OCI-LY1 (cell line): ENCODE results near the gene CLUH.

ENCODE experiments used
- H2AFZ ChIP-seq: fragments of 200-600 bp; sonication (generic), shearing (Covaris generic); 2 replicates; pipeline ENCODE4 v1.6.0; 2014; ENCODE audit warnings: antibody characterized with exemption, mild to moderate bottlenecking, low read length
- H3F3A ChIP-seq: fragments of 200-600 bp; sonication (generic), shearing (Covaris generic); 2 replicates; pipeline ENCODE4 v1.6.0; 2014; ENCODE audit warnings: mild to moderate bottlenecking, antibody characterized with exemption, low read length, moderate library complexity; ENCODE audit not compliant: insufficient read depth
- H3K27ac ChIP-seq: fragments of 200-600 bp; sonication (generic); 2 replicates; pipeline ENCODE4 v1.5.1; 2014; ENCODE audit warnings: low read length, mixed run types, mild to moderate bottlenecking, low read depth; ENCODE audit not compliant: poor library complexity, severe bottlenecking
- H3K27me3 ChIP-seq: fragments of 200-600 bp; sonication (generic); 2 replicates; pipeline ENCODE4 v1.6.0; 2014; ENCODE audit warnings: antibody characterized with exemption, mild to moderate bottlenecking, low read length, moderate library complexity; ENCODE audit not compliant: insufficient read depth
- H3K36me3 ChIP-seq: fragments of 200-600 bp; sonication (generic); 2 replicates; pipeline ENCODE4 v1.6.1; 2014; ENCODE audit warnings: mild to moderate bottlenecking, antibody characterized with exemption, low read length, moderate library complexity, mixed read lengths; ENCODE audit not compliant: insufficient read depth
- H3K4me1 ChIP-seq: fragments of 200-600 bp; sonication (generic); 2 replicates; pipeline ENCODE4 v1.5.1; 2014; ENCODE audit warnings: mild to moderate bottlenecking, low read length, moderate library complexity; ENCODE audit not compliant: insufficient read depth, severe bottlenecking
- H3K4me2 ChIP-seq: fragments of 200-600 bp; sonication (generic), shearing (Covaris generic); 2 replicates; pipeline ENCODE4 v1.6.1; 2014; ENCODE audit warnings: low read length
- H3K4me3 ChIP-seq: fragments of 200-600 bp; sonication (generic); 2 replicates; pipeline ENCODE4 v1.5.1; 2014; ENCODE audit warnings: low read length, low read depth, mild to moderate bottlenecking, mixed read lengths; ENCODE audit not compliant: poor library complexity, severe bottlenecking
- H3K79me2 ChIP-seq: fragments of 200-600 bp; shearing (Covaris generic); 2 replicates; pipeline ENCODE4 v1.6.1; 2016; ENCODE audit warnings: mixed run types, low read length, mixed read lengths; ENCODE audit not compliant: insufficient read depth
- H3K9ac ChIP-seq: fragments of 200-600 bp; sonication (generic), shearing (Covaris generic); 2 replicates; pipeline ENCODE4 v1.6.1; 2014; ENCODE audit warnings: mild to moderate bottlenecking, low read length, mixed read lengths
- H3K9me2 ChIP-seq: fragments of 200-600 bp; sonication (generic), shearing (Covaris generic); 2 replicates; pipeline ENCODE4 v1.6.1; 2014; ENCODE audit warnings: low read depth, mild to moderate bottlenecking, low read length, mixed read lengths
- H3K9me3 ChIP-seq: fragments of 200-600 bp; shearing (Covaris generic); 2 replicates; pipeline ENCODE4 v1.6.1; 2014; ENCODE audit warnings: low read length, mixed read lengths
- H4K20me1 ChIP-seq: fragments of 200-600 bp; sonication (generic), shearing (Covaris generic); 2 replicates; pipeline ENCODE4 v1.6.0; 2016; ENCODE audit warnings: mild to moderate bottlenecking, low read length; ENCODE audit not compliant: insufficient read depth
- EZH2 ChIP-seq: fragments of 200-600 bp; sonication (generic), shearing (Covaris generic); IDR thresholded peaks from 2 replicates; pipeline ENCODE4 v1.8.0; 2017; ENCODE audit warnings: borderline replicate concordance, mixed run types, mild to moderate bottlenecking, antibody characterized with exemption, low read length, moderate library complexity, mixed read lengths
- TF ChIP-seq, protein P1 (sequence below): fragments of 200-600 bp; sonication (generic), shearing (Covaris generic); IDR thresholded peaks from 2 replicates; pipeline ENCODE4 v1.5.1; 2017; ENCODE audit warnings: mild to moderate bottlenecking, antibody characterized with exemption, low read length, moderate library complexity, mixed read lengths

The CLUH gene

DNA sequence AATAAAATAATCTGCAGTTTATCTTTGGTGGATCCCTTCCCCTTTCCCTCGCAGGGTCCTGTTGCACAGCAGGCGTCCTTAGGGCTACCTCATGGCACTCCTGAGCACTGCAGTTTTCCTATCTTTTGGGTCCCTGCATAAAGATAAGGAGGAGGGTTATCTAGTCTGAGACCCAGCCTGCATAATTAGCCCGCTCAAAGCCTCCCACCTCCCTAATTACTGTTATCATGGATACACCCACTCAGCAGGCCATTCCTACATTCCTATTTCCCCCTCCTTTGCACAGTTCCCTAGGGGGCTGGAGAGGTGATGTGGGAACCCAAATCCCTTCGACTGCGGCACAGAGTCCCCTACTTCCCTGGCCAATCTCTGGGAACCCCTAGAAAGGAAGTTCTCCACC lies 5.1 kb upstream of the CLUH start:
- Histone ChIP-seq H3K4me3 (no peak overlapping the region), H3K27me3 (no peaks in the 10 kb centered on the region)

DNA sequence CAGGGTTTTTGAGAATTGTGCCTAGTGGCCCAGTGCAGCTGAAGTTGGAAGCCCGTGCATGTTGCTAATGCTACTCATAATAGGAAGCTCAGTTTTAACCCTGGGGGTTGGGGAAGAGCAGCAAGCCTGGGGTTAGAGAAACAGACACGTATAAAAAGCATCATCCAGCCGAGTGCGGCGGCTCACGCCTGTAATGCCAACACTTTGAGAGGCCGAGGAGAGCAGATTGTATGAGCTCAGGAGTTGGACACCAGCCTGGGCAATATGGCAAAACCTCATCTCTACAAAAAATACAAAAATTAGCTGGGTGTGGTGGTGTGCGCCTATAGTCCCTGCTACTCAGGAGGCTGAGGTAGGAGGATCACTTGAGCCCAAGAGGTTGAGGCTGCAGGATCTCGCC lies 2.3 kb upstream of the CLUH start:
- no peak overlapping the region for H3K4me2 ChIP-seq
- no peak overlapping the region for H3K9ac ChIP-seq
- H4K20me1 ChIP-seq = no peaks in the 10 kb centered on the region
- H3K27me3 ChIP-seq = no peaks in the 10 kb centered on the region
- peaks cover 23% of the 10 kb centered on the region for H3K79me2 ChIP-seq
- no peaks in the 10 kb centered on the region for H3F3A ChIP-seq
- H2AFZ ChIP-seq = no peak overlapping the region
- H3K9me3 ChIP-seq = no peaks in the 10 kb centered on the region
- peaks cover 30% of the 10 kb centered on the region for H3K4me1 ChIP-seq
- no peaks in the 10 kb centered on the region for H3K9me2 ChIP-seq
- TF ChIP-seq EZH2 = no peak
- TF ChIP-seq, protein P1, sequence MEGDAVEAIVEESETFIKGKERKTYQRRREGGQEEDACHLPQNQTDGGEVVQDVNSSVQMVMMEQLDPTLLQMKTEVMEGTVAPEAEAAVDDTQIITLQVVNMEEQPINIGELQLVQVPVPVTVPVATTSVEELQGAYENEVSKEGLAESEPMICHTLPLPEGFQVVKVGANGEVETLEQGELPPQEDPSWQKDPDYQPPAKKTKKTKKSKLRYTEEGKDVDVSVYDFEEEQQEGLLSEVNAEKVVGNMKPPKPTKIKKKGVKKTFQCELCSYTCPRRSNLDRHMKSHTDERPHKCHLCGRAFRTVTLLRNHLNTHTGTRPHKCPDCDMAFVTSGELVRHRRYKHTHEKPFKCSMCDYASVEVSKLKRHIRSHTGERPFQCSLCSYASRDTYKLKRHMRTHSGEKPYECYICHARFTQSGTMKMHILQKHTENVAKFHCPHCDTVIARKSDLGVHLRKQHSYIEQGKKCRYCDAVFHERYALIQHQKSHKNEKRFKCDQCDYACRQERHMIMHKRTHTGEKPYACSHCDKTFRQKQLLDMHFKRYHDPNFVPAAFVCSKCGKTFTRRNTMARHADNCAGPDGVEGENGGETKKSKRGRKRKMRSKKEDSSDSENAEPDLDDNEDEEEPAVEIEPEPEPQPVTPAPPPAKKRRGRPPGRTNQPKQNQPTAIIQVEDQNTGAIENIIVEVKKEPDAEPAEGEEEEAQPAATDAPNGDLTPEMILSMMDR = no peak
- H3K27ac ChIP-seq = no peak overlapping the region
- no peak overlapping the region for H3K4me3 ChIP-seq
- no peaks in the 10 kb centered on the region for H3K36me3 ChIP-seq

More for the DNA sequence above, 5.1 kb upstream of the CLUH start:
- Histone ChIP-seq H3K9me3 (no peaks in the 10 kb centered on the region), H3K79me2 (no peaks in the 10 kb centered on the region; the same call in 1 of the 2 replicates), H3K4me1 (peaks cover 12% of the 10 kb centered on the region), H3K9me2 (no peaks in the 10 kb centered on the region), H4K20me1 (no peaks in the 10 kb centered on the region), H3K4me2 (no peak overlapping the region), H3F3A (no peaks in the 10 kb centered on the region), H2AFZ (no peak overlapping the region), H3K36me3 (no peaks in the 10 kb centered on the region), H3K9ac (no peak overlapping the region), H3K27ac (no peak overlapping the region)
- TF ChIP-seq, protein P1 = no peak
- TF ChIP-seq EZH2 = no peak

DNA sequence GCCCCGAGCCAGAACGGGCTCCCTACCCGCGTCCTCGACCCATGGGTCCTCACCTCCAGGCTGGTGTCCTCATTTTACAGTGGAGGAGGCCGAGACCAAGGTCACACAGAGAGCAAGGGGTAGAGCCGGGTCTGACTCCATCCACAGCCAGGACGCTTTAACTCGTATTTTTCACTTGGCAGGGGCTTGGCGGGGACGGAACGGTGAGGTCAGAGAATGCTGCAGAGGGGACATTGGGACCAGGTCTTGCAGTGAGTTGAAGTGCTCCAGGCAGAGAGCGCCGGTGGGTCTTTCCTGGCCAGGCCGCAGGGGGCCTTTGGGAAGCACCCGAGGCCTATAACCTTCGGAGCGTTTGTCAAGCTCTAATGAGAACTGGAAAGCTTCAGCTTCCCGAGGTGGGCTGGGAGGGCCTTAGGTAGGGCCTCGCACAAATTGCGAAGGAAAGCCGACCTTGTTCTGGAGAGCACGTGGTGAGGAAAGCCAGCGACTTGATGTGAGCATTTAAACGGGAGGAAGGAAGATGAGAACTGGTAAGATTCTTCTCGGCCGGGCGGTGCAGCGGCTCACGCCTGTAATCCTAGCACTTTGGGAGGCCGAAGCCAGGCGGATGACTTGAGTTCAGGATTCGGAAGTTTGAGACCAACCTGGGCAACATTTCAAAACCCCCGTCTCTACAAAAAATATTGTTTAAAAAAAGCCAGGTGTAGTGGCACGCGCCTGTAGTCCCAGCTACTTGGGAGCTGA lies 908 bp upstream of the CLUH start:
- peak overlapping the region; percentile 99 for H3K4me3 ChIP-seq
- H3K27ac ChIP-seq = peak overlapping the region; percentile 46
- H3K27me3 ChIP-seq = no peaks in the 10 kb centered on the region
- peaks cover 37% of the 10 kb centered on the region for H3K79me2 ChIP-seq
- TF ChIP-seq, protein P1 = no peak
- TF ChIP-seq EZH2 = no peak
- H3K9me3 ChIP-seq = no peaks in the 10 kb centered on the region
- H3F3A ChIP-seq = no peaks in the 10 kb centered on the region
- no peaks in the 10 kb centered on the region for H3K9me2 ChIP-seq
- peaks cover 42% of the 10 kb centered on the region for H3K4me1 ChIP-seq
- peak overlapping the region; percentile 93 for H3K9ac ChIP-seq
- H4K20me1 ChIP-seq = no peaks in the 10 kb centered on the region
- peak overlapping the region; percentile 88 for H3K4me2 ChIP-seq
- no peaks in the 10 kb centered on the region for H3K36me3 ChIP-seq
- peak overlapping the region; percentile 96 for H2AFZ ChIP-seq
